IMR-90 (cell line): Measurements from ENCODE around the gene INPP5A. TPM values are rescaled to one million over a fixed set of nuclear protein-coding genes. Genes with fewer than 3 reads are reported as not detected.

ENCODE experiments used
- ATAC-seq: fragments of 200-7000 bp; cut with Tn5 transposase; 2 replicates; pipeline ENCODE4 v1.9.1; 2020; ENCODE audit warnings: low read depth, mild to moderate bottlenecking, moderate library complexity
- BruUV-seq: library from RNA; stranded (reverse); fragments of 400-500 nt; replicated peaks from 2 replicates; lab custom pipeline; 2021; lab: Mats Ljungman, UMichigan
- CTCF ChIA-PET: fragments of 300-600 bp; formaldehyde crosslinking; extraction: SDS; loops from one replicate; lab custom pipeline; 2021; ENCODE audit warnings: antibody characterized with exemption; lab: Yijun Ruan, JAX
- POLR2A ChIA-PET: fragments of 300-600 bp; sonication (Branson Sonifier 250); formaldehyde crosslinking; loops from one replicate; lab custom pipeline; 2022; ENCODE audit warnings: antibody characterized with exemption; ENCODE audit not compliant: unreplicated experiment; lab: Charles Lee
- DNase-seq: peaks from one replicate; pipeline ENCODE4 v3.0.0; 2013
- H2AFZ ChIP-seq: replicated peaks from 2 replicates; pipeline ENCODE3; 2013; ENCODE audit warnings: low read length, mild to moderate bottlenecking; ENCODE audit not compliant: poor library complexity
- H2AK5ac ChIP-seq: 2 replicates; pipeline ENCODE4 v1.6.1; 2013; ENCODE audit warnings: low read depth, low read length, inconsistent platforms
- H2AK9ac ChIP-seq: replicated peaks from 2 replicates; pipeline ENCODE3; 2013; ENCODE audit warnings: mild to moderate bottlenecking, low read depth, low read length, moderate library complexity; ENCODE audit not compliant: poor library complexity
- H2BK120ac ChIP-seq: 2 replicates; pipeline ENCODE4 v1.6.1; 2013; ENCODE audit warnings: low read depth, low read length, inconsistent platforms
- H2BK15ac ChIP-seq: 3 replicates; pipeline ENCODE4 v1.6.1; 2013; ENCODE audit warnings: low read depth, low read length, inconsistent platforms
- H2BK20ac ChIP-seq: 2 replicates; pipeline ENCODE4 v1.6.1; 2013; ENCODE audit warnings: low read depth, mild to moderate bottlenecking, inconsistent platforms, low read length, moderate library complexity
- H2BK5ac ChIP-seq: 2 replicates; pipeline ENCODE4 v1.6.1; 2013; ENCODE audit warnings: mild to moderate bottlenecking, low read depth, low read length, inconsistent platforms; ENCODE audit not compliant: poor library complexity, severe bottlenecking
- H3K14ac ChIP-seq: replicated peaks from 2 replicates; pipeline ENCODE4 v1.6.1; 2013; ENCODE audit warnings: low read depth, low read length, inconsistent platforms
- H3K18ac ChIP-seq: 2 replicates; pipeline ENCODE4 v1.6.1; 2013; ENCODE audit warnings: low read depth, low read length, control low read depth
- H3K23ac ChIP-seq: 2 replicates; pipeline ENCODE4 v1.6.1; 2013; ENCODE audit warnings: low read depth, low read length, inconsistent platforms
- H3K27ac ChIP-seq: 2 replicates; pipeline ENCODE4 v1.5.1; 2013; ENCODE audit warnings: mild to moderate bottlenecking, control low read depth, low read length; ENCODE audit not compliant: insufficient read depth
- H3K27me3 ChIP-seq: 2 replicates; pipeline ENCODE4 v1.6.1; 2013; ENCODE audit warnings: low read length; ENCODE audit not compliant: control insufficient read depth, insufficient read depth
- H3K36me3 ChIP-seq: 2 replicates; pipeline ENCODE4 v1.6.1; 2013; ENCODE audit warnings: low read length, mixed read lengths; ENCODE audit not compliant: control insufficient read depth, insufficient read depth
- H3K4ac ChIP-seq: 2 replicates; pipeline ENCODE4 v1.6.1; 2013; ENCODE audit warnings: low read depth, low read length, inconsistent platforms
- H3K4me1 ChIP-seq: 2 replicates; pipeline ENCODE4 v1.6.1; 2013; ENCODE audit warnings: low read length, mixed read lengths; ENCODE audit not compliant: control insufficient read depth, insufficient read depth
- H3K4me2 ChIP-seq: 2 replicates; pipeline ENCODE4 v1.6.1; 2013; ENCODE audit warnings: low read depth, mild to moderate bottlenecking, control low read depth, low read length, moderate library complexity
- H3K4me3 ChIP-seq: 2 replicates; pipeline ENCODE4 v1.5.1; 2013; ENCODE audit warnings: low read depth, mild to moderate bottlenecking, control low read depth, low read length, moderate library complexity; ENCODE audit not compliant: insufficient read depth
- H3K56ac ChIP-seq: 2 replicates; pipeline ENCODE4 v1.6.1; 2013; ENCODE audit warnings: low read length, inconsistent platforms; ENCODE audit not compliant: insufficient read depth; ENCODE audit errors: extremely low read depth
- H3K79me1 ChIP-seq, 2 experiments: 2 replicates each; pipeline ENCODE4 v1.6.1; 2013; ENCODE audit warnings: low read length in 2 of 2, inconsistent platforms in 1 of 2, low read depth in 1 of 2
- H3K9ac ChIP-seq: 2 replicates; pipeline ENCODE4 v1.6.1; 2013; ENCODE audit warnings: low read depth, low read length, control low read depth
- H3K9me1 ChIP-seq: 2 replicates; pipeline ENCODE4 v1.6.1; 2013; ENCODE audit warnings: low read length, inconsistent platforms; ENCODE audit not compliant: insufficient read depth
- H3K9me3 ChIP-seq: 2 replicates; pipeline ENCODE4 v1.6.1; 2013; ENCODE audit warnings: low read length; ENCODE audit not compliant: control insufficient read depth, insufficient read depth
- H4K20me1 ChIP-seq: 2 replicates; pipeline ENCODE4 v1.6.1; 2013; ENCODE audit warnings: low read length, inconsistent platforms; ENCODE audit not compliant: insufficient read depth
- H4K5ac ChIP-seq: 2 replicates; pipeline ENCODE4 v1.6.1; 2013; ENCODE audit warnings: mild to moderate bottlenecking, low read depth, low read length, control low read depth
- H4K8ac ChIP-seq, 2 experiments: 2 replicates each; pipeline ENCODE4 v1.6.1; 2013; ENCODE audit warnings: low read depth in 2 of 2, low read length in 2 of 2, control low read depth in 1 of 2, inconsistent platforms in 1 of 2
- H4K91ac ChIP-seq: 2 replicates; pipeline ENCODE4 v1.6.1; 2013; ENCODE audit warnings: low read depth, low read length, inconsistent platforms; ENCODE audit not compliant: insufficient read depth
- CHD1 ChIP-seq: IDR thresholded peaks from 2 replicates; pipeline ENCODE4 v1.6.1; 2012; ENCODE audit warnings: low read depth, low read length, improper control_type of control experiment
- CTCF ChIP-seq: conservative IDR thresholded peaks from 2 replicates; pipeline ENCODE4 v1.5.1; 2012; ENCODE audit warnings: mild to moderate bottlenecking, low read depth, low read length, improper control_type of control experiment
- FOS ChIP-seq: fragments of 150-350 bp; IDR thresholded peaks from 2 replicates; pipeline ENCODE4 v1.6.1; 2016; ENCODE audit warnings: low read depth, low read length
- MAFK ChIP-seq: IDR thresholded peaks from 2 replicates; pipeline ENCODE4 v1.6.1; 2012; ENCODE audit warnings: low read depth, low read length, improper control_type of control experiment
- MAZ ChIP-seq: IDR thresholded peaks from 2 replicates; pipeline ENCODE4 v1.6.1; 2012; ENCODE audit warnings: low read depth, mild to moderate bottlenecking, low read length, improper control_type of control experiment, moderate library complexity, borderline replicate concordance
- MXI1 ChIP-seq: IDR thresholded peaks from 2 replicates; pipeline ENCODE4 v1.6.1; 2012; ENCODE audit warnings: low read depth, mild to moderate bottlenecking, low read length, moderate library complexity, borderline replicate concordance
- RAD21 ChIP-seq: IDR thresholded peaks from 2 replicates; pipeline ENCODE4 v1.6.1; 2012; ENCODE audit warnings: low read length, improper control_type of control experiment
- RCOR1 ChIP-seq: IDR thresholded peaks from 2 replicates; pipeline ENCODE4 v1.6.1; 2012; ENCODE audit warnings: mild to moderate bottlenecking, low read length, improper control_type of control experiment; ENCODE audit not compliant: insufficient replicate concordance
- RFX5 ChIP-seq: IDR thresholded peaks from 2 replicates; pipeline ENCODE4 v1.8.0; 2012; ENCODE audit warnings: low read depth, mild to moderate bottlenecking, low read length, moderate library complexity
- SMC3 ChIP-seq: fragments of 150-350 bp; IDR thresholded peaks from 2 replicates; pipeline ENCODE4 v1.6.1; 2016; ENCODE audit warnings: low read depth, mild to moderate bottlenecking, antibody characterized with exemption, low read length, moderate library complexity
- WGBS, 2 experiments: methylation state at CpG; one replicate each; pipeline versions ENCODE4 v1.1.5 to v1.1.7; 2013; ENCODE audit warnings: missing lambda C conversion rate in 2 of 2; ENCODE audit not compliant: insufficient read length in 1 of 2; ENCODE audit errors: extremely low coverage in 2 of 2; 5-methylcytosine and 5-hydroxymethylcytosine counted together
- dilution Hi-C: fragments of 300-500 bp; cut with HindIII; formaldehyde crosslinking; loops from one replicate; pipeline ENCODE4 v1.14.3; 2018; ENCODE audit warnings: low sequenced_read_pairs; ENCODE audit not compliant: unreplicated experiment
- in situ Hi-C: fragments of 300-500 bp; cut with MboI; formaldehyde crosslinking; loops from 3 replicates; pipeline ENCODE4 v1.14.3; 2019; ENCODE audit warnings: low sequenced_read_pairs, inconsistent platforms, mixed read lengths
- intact Hi-C: fragments of 100-400 bp; cut with micrococcal nuclease; formaldehyde crosslinking; loops from 2 replicates; pipeline ENCODE4 v1.10.0; 2022
- polyA plus RNA-seq, 3 experiments: library from polyadenylated mRNA; depleted of rRNA; stranded (reverse); fragments of >200 nt; gene quantifications; 2 replicates each; pipeline ENCODE4 v1.2.3, GENCODE V29; 2012; ENCODE audit warnings: low replicate concordance in 1 of 3
- total RNA-seq: library from RNA; depleted of rRNA; stranded (reverse); fragments of >200 nt; gene quantifications from 2 replicates; pipeline ENCODE4 v1.2.3, GENCODE V29; 2012

The INPP5A gene
- total and polyA plus RNA-seq, 2 of the 4 experiments (the other 2 are of a cell fraction) = 21.4 to 36.7 TPM

GRCh38 chr10:132613566-132614348 lies 76.2 kb downstream of the INPP5A start:
- H2AK9ac ChIP-seq = no peak overlapping the region
- H3K9me1 ChIP-seq = peaks cover 9% of the 10 kb centered on the region
- TF ChIP-seq MXI1 = no peak
- no peak for TF ChIP-seq CTCF
- TF ChIP-seq SMC3 = no peak
- no peak for TF ChIP-seq RFX5
- no peak for TF ChIP-seq RAD21
- TF ChIP-seq MAZ = no peak
- TF ChIP-seq RCOR1 = no peak
- no peak for TF ChIP-seq MAFK
- no peak for TF ChIP-seq CHD1
- no peak for TF ChIP-seq FOS
- in situ Hi-C loops (no loop called here), dilution Hi-C loops (no loop called here), intact Hi-C loops (no loop called here)
- no TSS peak for BruUV-seq
- H3K4me1 ChIP-seq = peaks cover 9% of the 10 kb centered on the region; the same call in 1 of the 2 replicates
- no peak overlapping the region for H3K18ac ChIP-seq
- no peak overlapping the region for H3K4me3 ChIP-seq
- H4K5ac ChIP-seq = no peak overlapping the region
- H3K79me1 ChIP-seq = peaks cover 10 to 41% of the 10 kb centered on the region in 2 experiments; a peak in 3 of 4 replicates
- H3K9ac ChIP-seq = no peak overlapping the region
- H3K36me3 ChIP-seq = no peaks in the 10 kb centered on the region
- no peaks in the 10 kb centered on the region for H3K9me3 ChIP-seq
- H4K91ac ChIP-seq = no peak overlapping the region
- H2AK5ac ChIP-seq = no peak overlapping the region
- no peak overlapping the region for H3K27ac ChIP-seq
- no peak overlapping the region for H3K4me2 ChIP-seq
- 88% methylated on average over 8 of the region's 22 CpGs; no CpG with 5 or more reads in 1 of the 2 experiments for WGBS, 2 experiments
- no peak overlapping the region for H2BK15ac ChIP-seq
- ChIA-PET POLR2A (no interaction called here), CTCF (no interaction called here)
- H2BK5ac ChIP-seq = no peak overlapping the region
- no peak overlapping the region for H3K14ac ChIP-seq
- H2BK120ac ChIP-seq = no peak overlapping the region
- no peak overlapping the region for H4K8ac ChIP-seq
- H4K20me1 ChIP-seq = peaks cover 60% of the 10 kb centered on the region
- no peak overlapping the region for H2AFZ ChIP-seq
- no peak overlapping the region for H3K4ac ChIP-seq
- ATAC-seq = no peak
- H3K56ac ChIP-seq = no peak overlapping the region
- no peak overlapping the region for H2BK20ac ChIP-seq
- DNase-seq = no peak
- no peak overlapping the region for H3K23ac ChIP-seq
- H3K27me3 ChIP-seq = no peaks in the 10 kb centered on the region
